Kidney (tissue), 14 donors: ENCODE measurements around the gene MGST3. TPM values are rescaled to one million over a fixed set of nuclear protein-coding genes. Genes with fewer than 3 reads are reported as not detected.

ENCODE experiments used
- DNase-seq, 5 donors: peaks; one replicate each; pipeline ENCODE4 v3.0.0-alpha.2; 2013 to 2020
- FAIRE-seq: peaks from 2 replicates; lab custom pipeline; 2012; peaks lifted over from hg19 to GRCh38; lab: Jason Lieb, UNC
- H3K27ac ChIP-seq, 2 donors: one replicate each; pipeline ENCODE4 v1.7.0; 2013; ENCODE audit warnings: low read depth in 2 of 2, low read length in 2 of 2, inconsistent platforms in 1 of 2
- H3K27me3 ChIP-seq: one replicate; pipeline ENCODE4 v1.7.1; 2013; ENCODE audit warnings: low read length, inconsistent platforms; ENCODE audit not compliant: control insufficient read depth, insufficient read depth
- H3K36me3 ChIP-seq, 3 donors: one replicate each; pipeline versions ENCODE4 v1.7.0 to v1.7.1; 2013; ENCODE audit warnings: low read length in 3 of 3, control low read depth in 1 of 3, inconsistent platforms in 1 of 3; ENCODE audit not compliant: insufficient read depth in 3 of 3, control insufficient read depth in 2 of 3
- H3K4me1 ChIP-seq, 3 donors: one replicate each; pipeline versions ENCODE4 v1.7.0 to v1.7.1; 2013; ENCODE audit warnings: low read length in 3 of 3, inconsistent platforms in 1 of 3, low read depth in 1 of 3; ENCODE audit not compliant: control insufficient read depth in 2 of 3, insufficient read depth in 2 of 3
- H3K4me3 ChIP-seq, 3 donors: one replicate each; pipeline versions ENCODE4 v1.7.0 to v1.8.1; 2013; ENCODE audit warnings: low read length in 3 of 3, control low read depth in 1 of 3, inconsistent platforms in 1 of 3
- H3K9ac ChIP-seq, 3 donors: one replicate each; pipeline versions ENCODE4 v1.7.0 to v1.7.1; 2013; ENCODE audit warnings: low read length in 3 of 3, control low read depth in 1 of 3, inconsistent platforms in 1 of 3
- H3K9me3 ChIP-seq, 3 donors: one replicate each; pipeline versions ENCODE4 v1.7.0 to v1.7.1; 2013; ENCODE audit warnings: low read length in 3 of 3, control low read depth in 1 of 3, inconsistent platforms in 1 of 3; ENCODE audit not compliant: control insufficient read depth in 2 of 3, insufficient read depth in 1 of 3
- intact Hi-C: fragments of 100-400 bp; cut with DNase I; formaldehyde crosslinking; loops from one replicate; pipeline ENCODE4 v1.11.1; 2022
- polyA plus RNA-seq: library from polyadenylated mRNA; stranded (reverse); fragments of 350-450 nt; fragmentation: Illumina TruSeq; extraction: RNeasy Lipid Tissue Mini Kit (QIAGEN cat#74804); gene quantifications from one replicate; pipeline ENCODE4 v1.2.3, GENCODE V29; 2014; ENCODE audit warnings: low read depth, low replicate concordance; ENCODE audit not compliant: insufficient read depth
- total RNA-seq: library from RNA; stranded (reverse); fragmentation: NEBNext Ultra II Directional; extraction: Animal tissue kit (Norgen Biotek cat#: 25700); gene quantifications from one replicate; pipeline ENCODE4 v1.2.1, GENCODE V29; 2021
- TF ChIP-seq, protein P1 (sequence below): IDR thresholded peaks from 3 replicates; pipeline ENCODE4 v1.5.1; 2012; ENCODE audit warnings: mild to moderate bottlenecking, moderate library complexity, borderline replicate concordance; ENCODE audit not compliant: insufficient read depth; ENCODE audit errors: extremely low read depth
- donor health status: control.
- donor health status: control.
- donor health status: control.
- donor health status: control.
- donor health status: control.
- donor health status: DM: yes; HTN: yes; CAD: no.
- donor health status: Normal renal cell carcinoma (clear cell type).

Gene MGST3
- total and polyA plus RNA-seq, 2 donors from 2014 or later, result 296 to 545 TPM

DNA sequence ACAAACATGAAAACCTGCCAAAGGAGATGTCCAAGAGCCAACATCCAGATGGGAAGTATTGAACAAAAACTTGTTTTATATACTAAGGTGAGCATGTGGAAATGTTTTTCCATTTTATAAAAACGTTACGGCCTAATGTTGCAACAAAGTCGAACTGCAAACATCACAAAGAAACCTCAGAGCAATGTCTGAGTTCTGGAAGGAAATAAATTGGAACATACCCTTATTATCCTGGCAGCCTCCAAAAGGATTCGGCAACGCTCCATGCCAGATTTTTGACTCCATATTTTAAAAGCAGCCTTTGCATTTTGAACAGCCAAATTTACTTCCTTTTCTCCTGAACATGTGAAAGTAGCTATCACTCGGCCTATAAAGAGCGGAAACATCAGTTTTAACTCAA is 64.0 kb downstream of the MGST3 start:
- Histone ChIP-seq H3K4me3 (no peak overlapping the region), H3K4me1 (peaks cover 0 to 10% (median 0%) of the 10 kb centered on the region in 3 donors), H3K36me3 (no peaks in the 10 kb centered on the region), H3K27ac (no peak overlapping the region), H3K9ac (no peak overlapping the region), H3K9me3 (no peaks in the 10 kb centered on the region), H3K27me3 (no peaks in the 10 kb centered on the region)
- intact Hi-C loops, result no loop called here
- DNase-seq, result no peak
- TF ChIP-seq, protein P1, sequence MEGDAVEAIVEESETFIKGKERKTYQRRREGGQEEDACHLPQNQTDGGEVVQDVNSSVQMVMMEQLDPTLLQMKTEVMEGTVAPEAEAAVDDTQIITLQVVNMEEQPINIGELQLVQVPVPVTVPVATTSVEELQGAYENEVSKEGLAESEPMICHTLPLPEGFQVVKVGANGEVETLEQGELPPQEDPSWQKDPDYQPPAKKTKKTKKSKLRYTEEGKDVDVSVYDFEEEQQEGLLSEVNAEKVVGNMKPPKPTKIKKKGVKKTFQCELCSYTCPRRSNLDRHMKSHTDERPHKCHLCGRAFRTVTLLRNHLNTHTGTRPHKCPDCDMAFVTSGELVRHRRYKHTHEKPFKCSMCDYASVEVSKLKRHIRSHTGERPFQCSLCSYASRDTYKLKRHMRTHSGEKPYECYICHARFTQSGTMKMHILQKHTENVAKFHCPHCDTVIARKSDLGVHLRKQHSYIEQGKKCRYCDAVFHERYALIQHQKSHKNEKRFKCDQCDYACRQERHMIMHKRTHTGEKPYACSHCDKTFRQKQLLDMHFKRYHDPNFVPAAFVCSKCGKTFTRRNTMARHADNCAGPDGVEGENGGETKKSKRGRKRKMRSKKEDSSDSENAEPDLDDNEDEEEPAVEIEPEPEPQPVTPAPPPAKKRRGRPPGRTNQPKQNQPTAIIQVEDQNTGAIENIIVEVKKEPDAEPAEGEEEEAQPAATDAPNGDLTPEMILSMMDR, result no peak
- FAIRE-seq, result no peak

DNA sequence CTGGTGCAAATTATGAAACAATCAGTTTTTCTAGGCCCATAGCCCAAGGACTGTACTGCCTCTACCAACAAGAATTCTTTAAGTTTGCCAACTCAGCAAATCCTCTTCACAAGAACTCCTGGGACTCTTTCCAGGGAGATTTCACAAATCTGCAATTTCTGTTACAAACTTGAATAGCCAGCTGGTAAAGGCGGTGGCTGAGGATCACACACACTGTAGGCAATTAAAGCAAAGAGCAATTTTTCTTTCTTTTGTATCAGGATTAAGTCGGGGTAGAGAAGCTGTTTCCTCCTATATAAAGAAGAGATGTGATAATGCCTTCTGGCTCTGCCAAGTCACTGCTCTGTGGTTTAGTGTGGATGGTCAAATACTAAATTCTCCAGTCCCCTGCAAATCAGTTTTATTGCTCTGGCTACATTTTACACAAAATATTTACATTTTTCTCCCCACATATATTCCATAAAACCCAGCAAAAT is 65.6 kb downstream of the MGST3 start:
- DNase-seq, result peak in 1 of 5 donors; percentile 37

DNA sequence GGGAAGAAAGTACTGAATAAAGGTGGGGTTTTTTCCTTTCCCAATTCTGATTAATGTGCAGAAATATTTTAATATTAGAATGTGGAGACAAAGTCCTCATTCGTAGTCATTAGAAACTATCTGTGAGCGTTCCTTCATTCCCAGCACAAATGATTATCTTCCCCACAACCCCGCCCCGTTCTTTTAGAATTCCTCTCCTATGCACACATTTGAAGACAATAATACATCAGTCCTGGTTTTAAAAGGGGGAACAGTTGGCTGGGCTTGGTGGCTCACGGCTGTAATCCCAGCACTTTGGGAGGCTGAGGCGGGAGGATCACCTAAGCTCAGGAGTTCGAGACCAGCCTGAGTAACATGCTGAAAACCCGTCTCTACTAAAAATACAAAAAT is 66.5 kb downstream of the MGST3 start:
- Histone ChIP-seq H3K27me3 (no peaks in the 10 kb centered on the region), H3K27ac (peak overlapping the region in 1 of 2 donors; percentile 87), H3K9me3 (no peaks in the 10 kb centered on the region), H3K4me1 (peaks cover 0 to 10% (median 0%) of the 10 kb centered on the region in 3 donors), H3K4me3 (peak overlapping the region; percentile 94 to 99 (median 97)), H3K9ac (peak overlapping the region in 2 of 3 donors; percentile 85 to 95), H3K36me3 (no peaks in the 10 kb centered on the region)
- TF ChIP-seq, protein P1, result no peak
- intact Hi-C loops, result no loop called here
- DNase-seq (no peak), FAIRE-seq (no peak)

More for the DNA sequence above, 65.6 kb downstream of the MGST3 start:
- H3K27me3 ChIP-seq, result no peaks in the 10 kb centered on the region
- no peaks in the 10 kb centered on the region for H3K9me3 ChIP-seq
- intact Hi-C loops, result no loop called here
- no peak overlapping the region for H3K27ac ChIP-seq
- peaks cover 0 to 10% (median 0%) of the 10 kb centered on the region in 3 donors for H3K4me1 ChIP-seq
- H3K4me3 ChIP-seq, result peak overlapping the region in 2 of 3 donors; percentile 94 to 99
- TF ChIP-seq, protein P1, result no peak
- H3K9ac ChIP-seq, result peak overlapping the region in 1 of 3 donors; percentile 48
- no peaks in the 10 kb centered on the region for H3K36me3 ChIP-seq
- FAIRE-seq, result no peak
